Stomach (tissue), 4 donors: ENCODE measurements around the gene C19orf81.

Experiments
- POLR2A ChIP-seq, 4 donors: fragments of 450-650 bp; IDR thresholded peaks; one replicate each; pipeline ENCODE4 v1.6.1; 2016; ENCODE audit warnings: antibody characterized with exemption in 4 of 4, control low read depth in 2 of 4, mild to moderate bottlenecking in 1 of 4, moderate library complexity in 1 of 4
- TF ChIP-seq, protein P1 (sequence below), 7 experiments: fragments of 450-650 bp in 4 of 7; fragments of 200-600 bp in 3 of 7; sonication (generic) in 3 of 7; IDR thresholded peaks; one replicate each; pipeline ENCODE4 v1.5.1; 2016 to 2019; ENCODE audit warnings: antibody characterized with exemption in 7 of 7, control low read depth in 2 of 7, mild to moderate bottlenecking in 1 of 7

DNA sequence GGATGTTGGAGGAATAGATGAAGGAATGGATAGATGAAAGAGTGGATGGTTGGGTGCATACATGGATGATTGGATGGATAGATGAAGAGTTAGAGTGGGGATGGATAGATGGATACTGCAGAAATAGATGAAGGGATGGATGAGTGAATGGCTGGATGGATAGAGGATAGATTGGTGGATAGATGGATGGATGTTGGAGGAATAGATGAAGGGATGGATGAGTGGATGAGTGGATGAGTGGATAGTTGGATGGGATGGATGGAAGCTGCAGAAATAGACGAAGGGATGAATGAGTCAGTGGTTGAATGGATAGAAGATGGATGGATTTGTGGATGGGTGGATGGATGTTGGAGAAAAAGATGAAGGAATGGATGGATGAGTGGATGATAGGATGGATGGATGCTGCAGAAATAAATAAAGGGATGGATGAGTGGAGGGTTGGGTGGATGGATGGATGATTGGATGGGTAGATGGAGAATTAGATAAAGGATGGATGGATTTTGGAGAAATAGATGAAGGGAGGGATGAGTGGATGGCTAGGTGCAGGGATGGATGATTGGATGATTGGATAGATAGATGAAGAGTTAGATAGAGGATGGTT, 4.8 kb upstream of the C19orf81 start:
- TF ChIP-seq, protein P1, sequence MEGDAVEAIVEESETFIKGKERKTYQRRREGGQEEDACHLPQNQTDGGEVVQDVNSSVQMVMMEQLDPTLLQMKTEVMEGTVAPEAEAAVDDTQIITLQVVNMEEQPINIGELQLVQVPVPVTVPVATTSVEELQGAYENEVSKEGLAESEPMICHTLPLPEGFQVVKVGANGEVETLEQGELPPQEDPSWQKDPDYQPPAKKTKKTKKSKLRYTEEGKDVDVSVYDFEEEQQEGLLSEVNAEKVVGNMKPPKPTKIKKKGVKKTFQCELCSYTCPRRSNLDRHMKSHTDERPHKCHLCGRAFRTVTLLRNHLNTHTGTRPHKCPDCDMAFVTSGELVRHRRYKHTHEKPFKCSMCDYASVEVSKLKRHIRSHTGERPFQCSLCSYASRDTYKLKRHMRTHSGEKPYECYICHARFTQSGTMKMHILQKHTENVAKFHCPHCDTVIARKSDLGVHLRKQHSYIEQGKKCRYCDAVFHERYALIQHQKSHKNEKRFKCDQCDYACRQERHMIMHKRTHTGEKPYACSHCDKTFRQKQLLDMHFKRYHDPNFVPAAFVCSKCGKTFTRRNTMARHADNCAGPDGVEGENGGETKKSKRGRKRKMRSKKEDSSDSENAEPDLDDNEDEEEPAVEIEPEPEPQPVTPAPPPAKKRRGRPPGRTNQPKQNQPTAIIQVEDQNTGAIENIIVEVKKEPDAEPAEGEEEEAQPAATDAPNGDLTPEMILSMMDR (IDR thresholded peaks at IDR 0.05), result no peak
- TF ChIP-seq POLR2A (IDR thresholded peaks at IDR 0.05), result no peak
